Activated T-helper 1 cell treated with Interleukin-2 at 50 U/mL for 16 hours (primary cell): Measurements from ENCODE around the gene DPM2.

Experiments
- DNase-seq: peaks from one replicate; pipeline ENCODE4 v3.0.0-alpha.2; 2020; ENCODE audit warnings: low read depth

Gene DPM2

DNA sequence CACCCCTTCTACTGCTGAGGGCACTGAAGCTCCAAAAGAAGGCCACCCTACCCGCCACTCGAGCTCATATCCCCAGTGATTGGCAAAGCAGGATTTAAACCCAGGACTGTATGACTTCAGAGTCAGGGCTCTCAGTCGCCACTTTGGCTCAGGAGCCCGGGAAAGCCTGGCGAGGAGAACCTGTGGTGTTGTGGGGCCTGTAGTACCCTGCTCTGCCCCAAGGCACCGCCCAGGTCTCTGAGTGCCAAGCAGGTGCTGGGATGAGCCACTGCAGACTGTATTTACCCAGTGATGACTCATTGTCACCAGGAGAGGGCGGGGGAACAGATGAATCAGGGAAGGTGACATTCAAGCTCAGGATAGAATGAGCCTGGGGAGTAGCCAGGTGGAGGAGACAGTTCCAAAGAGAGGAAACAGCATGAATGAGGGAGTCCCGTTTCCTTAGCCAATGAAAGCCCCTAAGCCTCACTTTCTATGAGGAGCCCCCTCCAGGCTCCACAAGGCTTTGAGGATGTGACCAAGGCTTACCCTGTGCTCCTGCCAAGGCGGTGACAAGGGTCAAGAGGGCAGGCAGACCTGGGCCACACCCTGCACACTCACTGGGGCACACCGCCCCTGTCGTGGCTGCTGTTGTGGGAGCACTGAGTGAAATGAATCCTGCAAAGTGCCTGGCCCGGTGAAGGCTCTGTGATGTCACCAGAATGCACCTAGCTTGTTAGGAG, 17.8 kb upstream of the DPM2 start:
- DNase-seq = peak; percentile 71

DNA sequence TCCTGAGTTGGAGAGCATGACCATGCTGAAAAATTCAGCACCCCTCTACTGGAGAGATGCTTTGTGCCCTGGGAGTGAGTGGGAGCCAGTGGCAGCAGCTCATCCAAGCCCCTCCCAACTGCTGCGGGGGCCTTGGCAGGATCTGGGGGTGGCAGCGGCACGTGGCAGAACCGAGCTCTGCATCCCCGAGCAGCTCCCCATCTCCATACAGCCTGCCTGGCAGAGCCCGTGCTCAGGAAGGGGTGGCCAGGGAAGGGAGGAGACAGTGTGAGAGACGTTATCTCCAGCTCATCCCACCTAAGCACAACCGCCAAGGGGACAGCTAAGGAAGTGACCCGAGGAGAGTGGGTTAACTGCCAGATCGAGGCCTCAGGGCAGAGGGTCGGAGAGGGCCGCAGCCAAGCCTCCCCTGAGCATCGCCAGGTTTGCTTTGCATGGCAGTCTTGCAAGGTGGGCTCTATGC, 17.2 kb upstream of the DPM2 start:
- DNase-seq = no peak

DNA sequence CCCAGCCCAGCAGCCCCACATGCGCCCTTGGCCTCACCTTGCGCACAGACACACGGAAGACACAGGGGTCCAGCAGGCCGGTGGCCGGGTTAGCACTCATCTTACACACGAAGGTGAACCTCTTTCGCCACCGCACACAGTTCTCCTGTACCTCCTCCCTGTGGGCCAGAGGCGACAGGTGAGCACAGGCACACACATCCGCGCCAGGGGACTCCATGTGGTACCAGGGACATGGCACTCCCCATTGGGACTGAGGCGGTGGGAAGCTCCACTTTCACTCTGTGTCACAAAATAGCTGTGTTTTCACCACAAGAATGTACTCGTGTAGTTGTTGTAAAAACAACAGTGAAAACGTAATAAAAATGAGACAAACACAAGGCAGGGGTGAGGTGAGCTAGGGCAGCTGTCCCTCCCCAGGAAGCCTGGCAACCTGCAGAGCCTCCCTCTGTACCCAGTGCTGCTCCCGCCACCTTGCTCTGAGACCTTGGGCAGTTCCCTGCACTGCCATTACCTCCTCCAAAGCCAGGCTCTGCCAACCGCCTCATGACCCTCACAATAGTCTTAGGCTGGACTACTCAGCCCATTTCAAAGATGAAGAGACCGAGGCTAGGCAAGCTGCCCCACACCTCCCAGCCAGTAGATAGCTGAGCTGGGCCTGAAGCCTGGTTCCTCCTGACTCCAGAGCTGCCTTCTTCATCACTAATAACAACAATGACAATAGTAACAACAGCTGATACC, 16.3 kb upstream of the DPM2 start:
- no peak for DNase-seq

DNA sequence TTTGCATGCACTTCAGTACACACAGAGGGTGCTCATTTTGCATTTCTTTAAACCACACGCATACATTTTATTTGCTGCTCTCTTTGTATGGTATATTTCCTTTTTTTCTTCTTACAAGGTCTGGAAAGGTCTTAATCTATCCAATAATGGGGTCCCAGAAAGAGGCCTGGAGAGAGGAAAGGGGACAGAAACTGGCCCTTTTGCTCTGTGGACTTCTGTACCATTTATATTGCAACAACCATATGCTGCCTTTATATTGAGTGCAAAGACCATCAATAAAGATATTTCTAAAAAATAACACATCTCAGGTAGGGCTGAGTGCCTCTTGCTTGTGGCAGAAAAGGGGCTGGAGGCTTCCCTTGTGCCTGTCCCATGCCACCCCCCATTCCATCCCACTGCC, 15.5 kb upstream of the DPM2 start:
- no peak for DNase-seq

DNA sequence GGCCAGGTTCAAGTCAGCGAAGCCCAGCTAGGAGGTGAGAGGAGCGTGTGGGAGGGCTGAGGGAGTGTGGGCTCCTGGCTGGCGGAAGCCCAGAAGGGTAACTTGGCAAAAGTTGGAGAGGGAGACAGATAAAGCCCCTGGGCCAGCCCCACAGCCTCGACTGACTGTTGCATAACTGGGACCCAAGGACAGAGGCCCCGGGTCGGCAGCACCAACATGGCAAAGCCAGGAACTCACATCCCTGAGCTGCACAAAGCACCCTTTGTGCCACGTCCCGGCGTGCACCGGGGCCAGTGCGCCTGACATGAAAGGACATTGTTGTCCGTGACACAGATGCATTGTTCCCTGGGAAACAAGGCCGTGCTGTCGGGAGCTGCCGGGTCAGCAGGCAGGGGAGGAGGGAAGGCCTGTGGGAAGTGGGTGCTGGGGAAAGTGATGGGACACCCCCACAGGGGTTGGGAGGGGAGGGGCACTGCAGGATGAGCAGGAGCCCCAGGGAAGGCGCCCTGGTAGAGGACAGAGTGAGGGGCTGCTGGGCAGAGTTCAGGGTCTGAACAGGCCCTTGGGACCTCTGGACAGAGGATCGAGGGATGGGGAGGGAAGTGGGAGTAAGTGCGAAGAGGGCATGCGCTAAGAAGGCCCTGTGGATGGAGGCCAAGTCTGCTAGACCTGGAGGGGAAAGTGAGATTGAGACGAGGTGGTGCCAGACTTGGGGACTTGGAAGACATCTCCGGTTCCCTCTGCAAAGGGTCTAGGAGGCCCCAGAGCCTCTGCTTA, 13.0 kb upstream of the DPM2 start:
- no peak for DNase-seq

DNA sequence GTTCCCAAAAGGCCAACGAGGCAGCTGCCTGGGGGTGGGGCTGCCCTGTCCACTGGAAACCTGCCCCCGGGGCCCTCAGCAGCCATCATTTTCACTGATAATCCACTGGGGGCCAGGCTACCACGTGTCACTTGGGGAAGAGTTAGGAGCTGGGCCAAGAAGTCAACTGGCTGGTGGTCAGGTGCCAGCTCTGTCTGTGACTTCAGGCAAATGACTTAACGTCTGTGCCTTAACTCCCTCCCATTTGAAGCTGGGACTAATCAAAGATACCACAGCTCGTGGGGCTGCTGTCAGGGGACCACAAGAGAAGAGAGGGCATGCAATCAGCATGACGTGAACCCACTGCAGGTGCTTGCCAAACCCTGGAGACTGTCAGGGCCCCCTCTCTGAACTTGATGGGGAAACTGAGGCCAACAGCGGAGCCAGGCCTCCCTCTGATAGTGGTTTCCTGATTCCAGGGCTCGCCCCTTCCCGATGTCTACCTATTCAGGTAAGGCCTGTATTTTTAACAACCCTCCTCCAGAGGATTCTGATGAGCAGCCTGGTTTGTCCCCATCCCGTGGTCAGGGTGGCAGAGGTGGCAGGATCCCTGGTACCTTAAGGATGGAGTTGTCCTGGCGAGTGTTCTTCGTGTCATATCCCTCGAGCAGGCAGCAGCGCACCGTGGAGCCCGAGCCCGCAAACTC, 12.3 kb upstream of the DPM2 start:
- DNase-seq = no peak

DNA sequence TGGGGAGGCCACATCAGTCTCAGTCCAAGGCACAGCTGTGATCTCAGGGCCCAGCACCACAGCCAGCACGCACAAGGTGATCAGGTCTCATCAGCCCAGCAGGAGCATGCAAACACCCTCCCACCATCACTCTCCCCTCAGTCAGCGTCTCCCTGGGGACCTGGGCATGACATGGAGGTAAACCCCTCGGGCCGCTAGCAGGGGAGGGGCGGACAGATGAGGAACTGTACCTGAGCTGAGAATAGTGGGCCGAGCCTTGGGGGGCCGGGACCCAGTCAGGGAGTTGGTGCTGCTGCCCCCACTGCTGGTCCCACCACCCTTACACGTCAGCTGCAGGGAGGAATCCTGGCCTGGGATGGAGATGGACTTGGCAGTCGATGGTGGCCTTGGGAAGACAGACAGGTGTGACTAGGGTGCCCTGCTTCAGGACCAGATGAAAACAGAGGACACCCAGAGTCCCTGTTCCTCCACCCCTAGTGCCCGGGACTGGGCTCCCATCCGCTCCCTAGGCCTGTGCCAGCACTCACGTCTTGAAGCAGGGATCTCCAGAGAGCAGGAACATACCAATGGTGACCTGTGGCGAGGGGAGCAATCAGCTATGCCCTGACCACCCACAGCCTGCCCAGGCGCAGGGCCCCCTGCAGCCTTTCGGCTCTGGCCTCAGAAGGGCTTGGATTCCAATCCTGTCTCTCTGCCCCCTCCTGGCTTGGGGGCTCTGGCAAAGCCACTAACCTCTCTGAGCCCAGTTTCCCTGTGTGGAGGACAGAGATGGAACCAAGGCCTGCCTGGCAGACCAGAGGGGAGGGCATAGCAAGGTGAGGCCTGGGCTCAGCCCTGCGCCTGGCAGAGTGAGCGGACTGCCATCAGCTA, 10.4 kb upstream of the DPM2 start:
- DNase-seq = no peak

DNA sequence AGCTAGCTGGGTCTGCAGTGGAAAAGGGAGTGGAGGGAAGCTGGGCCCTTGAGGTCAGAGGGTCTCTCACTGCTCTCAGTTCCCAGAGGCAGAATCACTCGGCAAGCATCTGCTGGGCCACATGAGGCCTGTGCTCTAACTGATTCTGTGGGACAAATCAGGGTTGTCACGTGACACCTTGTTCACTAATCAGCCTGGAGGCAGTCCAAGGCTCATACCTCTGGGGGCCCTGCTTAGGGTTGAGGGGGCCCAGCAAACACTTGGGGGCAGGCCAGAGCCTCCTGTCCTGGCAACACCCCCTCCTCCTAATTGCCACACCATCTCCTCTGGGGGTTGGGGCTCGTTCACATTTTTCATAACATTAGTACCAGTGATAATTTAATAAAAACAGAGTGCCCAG, 9.1 kb upstream of the DPM2 start:
- DNase-seq = no peak

DNA sequence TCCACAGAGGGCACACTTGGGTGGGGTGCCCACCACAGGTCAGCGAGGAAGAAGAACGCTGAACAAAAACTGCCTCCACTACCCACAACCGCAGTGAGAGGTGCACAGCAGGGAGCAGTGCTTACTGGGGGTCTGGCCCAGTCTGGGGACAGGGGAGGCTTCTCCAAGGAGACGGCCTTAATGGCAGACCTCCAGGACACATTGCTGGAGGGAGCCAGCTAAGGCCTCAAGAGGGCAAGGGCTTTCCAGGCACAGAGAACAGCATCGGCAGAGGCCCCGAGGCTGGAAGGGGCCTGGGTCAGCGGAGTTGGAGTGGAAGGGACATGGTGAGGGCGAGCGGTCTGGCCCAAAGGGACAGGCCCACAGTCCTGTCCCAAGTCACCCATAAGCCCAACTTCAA, 8.3 kb upstream of the DPM2 start:
- no peak for DNase-seq

DNA sequence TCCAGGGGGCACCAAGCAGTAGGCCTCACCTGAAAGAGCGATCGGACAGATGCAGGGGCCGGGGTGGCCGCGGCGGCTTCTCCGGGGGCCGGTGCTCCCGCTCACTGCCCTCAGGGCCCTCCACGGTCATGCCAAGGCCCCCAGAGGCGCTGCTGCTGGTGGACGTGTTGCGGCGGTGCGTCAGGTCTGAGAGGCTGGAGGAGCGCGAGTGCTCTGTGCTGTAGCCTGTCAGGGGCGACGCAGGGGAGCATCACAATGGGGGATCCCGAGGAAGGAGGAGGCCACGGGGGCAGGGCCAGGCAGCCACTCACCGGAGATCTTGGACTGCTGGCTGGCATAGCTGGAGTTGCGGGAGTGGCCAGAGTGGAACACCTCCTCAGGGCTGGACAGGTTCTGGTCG, 7.7 kb upstream of the DPM2 start:
- no peak for DNase-seq

DNA sequence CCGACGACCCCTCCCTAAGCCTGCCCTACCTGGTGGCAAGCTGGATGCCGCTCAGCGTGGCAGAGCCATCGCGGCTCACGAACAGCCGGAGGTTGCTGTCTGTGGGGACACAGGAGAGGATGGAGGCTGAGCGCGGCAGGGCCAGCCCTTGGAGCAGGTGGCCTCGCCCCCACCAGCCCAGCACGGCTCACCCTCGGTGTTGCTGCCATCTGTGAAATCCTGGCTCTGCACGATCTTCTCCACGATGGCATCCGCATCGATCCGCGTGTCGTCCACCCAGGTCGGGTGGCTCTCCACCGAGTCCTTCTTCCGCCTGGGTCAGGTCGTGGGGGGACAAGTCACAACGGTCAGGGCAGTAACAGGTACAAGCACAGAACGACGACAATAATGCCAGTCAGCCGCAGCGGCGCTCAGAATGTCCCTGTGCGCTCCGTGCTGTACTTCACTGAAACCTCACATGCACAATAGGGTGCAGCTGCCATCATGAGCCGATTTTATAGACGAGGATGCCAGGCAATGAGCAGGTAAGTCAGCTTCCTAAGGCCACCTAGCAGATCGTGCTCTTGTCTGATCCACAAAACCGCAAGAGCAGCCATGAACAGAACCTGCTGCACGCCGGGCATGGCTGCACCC, 7.0 kb upstream of the DPM2 start:
- DNase-seq = no peak

DNA sequence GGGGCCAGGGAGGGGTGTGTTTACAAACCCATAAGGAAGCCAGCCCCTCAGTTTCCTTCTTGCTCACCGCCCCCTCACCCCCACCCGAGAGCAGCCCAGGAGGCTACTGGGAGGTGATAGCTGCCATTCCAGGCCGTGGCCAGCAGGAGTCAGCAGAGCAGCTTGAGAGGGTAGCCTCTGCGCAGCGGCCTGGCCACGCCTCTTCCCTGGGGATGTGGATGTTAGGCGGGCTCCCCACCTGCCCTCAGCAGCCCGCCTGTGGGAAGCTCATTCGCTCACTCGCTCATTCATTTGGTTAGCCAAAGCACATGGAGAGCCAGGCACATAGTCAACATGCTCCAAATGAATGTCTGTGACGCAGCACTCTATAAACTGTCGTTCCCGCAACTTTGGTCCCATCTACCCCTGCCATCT, 6.1 kb upstream of the DPM2 start:
- peak; percentile 60 for DNase-seq

DNA sequence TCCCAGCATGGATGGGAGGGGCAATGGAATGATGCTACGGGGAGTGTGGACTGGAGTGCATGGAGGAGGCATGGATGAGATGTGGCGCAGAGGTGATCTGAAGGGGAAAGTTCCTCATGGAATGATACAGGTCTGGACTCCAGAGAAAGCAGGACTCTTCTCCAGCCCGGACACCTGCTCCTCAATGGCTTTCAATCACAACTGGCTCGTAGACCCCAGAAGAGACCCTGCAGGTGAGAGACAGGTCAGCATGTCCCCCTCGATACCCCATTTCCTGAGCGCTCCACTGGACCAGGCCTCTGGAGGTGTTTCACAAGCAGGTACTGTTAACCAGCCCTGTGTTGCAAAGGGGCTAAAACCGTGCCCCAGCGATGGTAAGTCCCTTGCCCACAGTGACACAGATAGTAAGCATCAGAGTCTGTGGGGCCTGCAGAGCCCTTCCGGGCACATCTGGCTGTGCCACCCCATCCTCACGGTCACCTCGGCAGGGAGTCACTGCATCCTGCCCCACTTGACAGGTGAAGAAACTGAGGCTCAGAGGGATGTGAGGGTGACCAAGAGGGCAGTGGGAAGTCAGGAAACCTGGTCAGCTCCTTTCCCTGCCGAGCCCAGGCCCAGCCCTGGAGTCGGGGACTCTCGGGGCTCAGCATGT, 5.5 kb upstream of the DPM2 start:
- DNase-seq = no peak

DNA sequence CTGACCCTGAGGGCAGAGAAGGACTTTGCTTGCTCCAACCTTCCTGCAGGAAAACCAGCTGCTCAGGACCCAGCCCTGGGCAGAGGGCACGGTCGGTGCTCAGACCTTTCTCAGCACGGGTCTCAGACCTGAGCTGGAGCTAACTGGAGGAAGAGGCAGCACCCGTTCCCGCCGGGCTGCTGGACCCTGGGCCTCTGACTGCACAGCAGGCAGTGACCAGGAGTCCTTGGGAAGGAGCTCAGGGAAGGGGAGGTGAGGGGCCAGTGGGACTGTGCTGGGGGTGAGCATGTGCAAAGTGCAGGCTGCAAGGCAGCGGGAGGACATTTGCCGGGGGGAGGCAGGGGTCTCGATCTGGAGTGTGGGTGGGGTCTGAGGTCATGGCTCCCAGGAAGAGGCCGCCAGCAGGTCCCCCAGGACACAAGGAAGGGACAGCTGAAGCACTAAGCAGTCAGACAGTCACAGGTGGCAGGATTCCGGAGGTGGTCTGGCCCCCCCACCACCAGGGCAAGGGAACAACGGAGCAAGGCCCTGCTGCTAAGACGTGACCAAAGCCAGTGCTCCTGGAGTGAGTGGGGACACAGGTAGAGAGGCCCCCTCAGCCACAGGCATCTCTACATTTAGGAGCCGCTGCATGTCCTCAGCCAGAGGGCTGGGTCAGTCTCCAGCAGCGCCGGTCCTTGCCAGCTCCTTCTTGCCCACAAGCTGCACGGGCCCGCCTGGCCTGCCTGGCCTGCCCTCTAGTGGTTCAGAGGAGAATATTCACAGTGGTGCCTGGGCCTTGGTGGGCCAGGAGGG, 4.8 kb upstream of the DPM2 start:
- no peak for DNase-seq

DNA sequence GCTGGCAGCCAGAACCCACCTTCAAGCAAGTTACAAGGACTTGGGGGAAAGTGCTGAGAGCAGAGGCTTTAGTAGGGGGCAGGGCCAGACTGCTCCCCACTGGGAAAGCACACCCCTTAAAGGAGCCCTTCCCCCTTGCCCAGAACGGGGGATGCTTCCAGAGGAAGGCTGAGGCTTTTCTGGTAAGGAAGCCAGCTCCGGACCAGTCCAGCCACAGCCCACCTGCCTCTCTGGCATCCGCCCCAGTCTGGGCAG, 4.2 kb upstream of the DPM2 start:
- no peak for DNase-seq

DNA sequence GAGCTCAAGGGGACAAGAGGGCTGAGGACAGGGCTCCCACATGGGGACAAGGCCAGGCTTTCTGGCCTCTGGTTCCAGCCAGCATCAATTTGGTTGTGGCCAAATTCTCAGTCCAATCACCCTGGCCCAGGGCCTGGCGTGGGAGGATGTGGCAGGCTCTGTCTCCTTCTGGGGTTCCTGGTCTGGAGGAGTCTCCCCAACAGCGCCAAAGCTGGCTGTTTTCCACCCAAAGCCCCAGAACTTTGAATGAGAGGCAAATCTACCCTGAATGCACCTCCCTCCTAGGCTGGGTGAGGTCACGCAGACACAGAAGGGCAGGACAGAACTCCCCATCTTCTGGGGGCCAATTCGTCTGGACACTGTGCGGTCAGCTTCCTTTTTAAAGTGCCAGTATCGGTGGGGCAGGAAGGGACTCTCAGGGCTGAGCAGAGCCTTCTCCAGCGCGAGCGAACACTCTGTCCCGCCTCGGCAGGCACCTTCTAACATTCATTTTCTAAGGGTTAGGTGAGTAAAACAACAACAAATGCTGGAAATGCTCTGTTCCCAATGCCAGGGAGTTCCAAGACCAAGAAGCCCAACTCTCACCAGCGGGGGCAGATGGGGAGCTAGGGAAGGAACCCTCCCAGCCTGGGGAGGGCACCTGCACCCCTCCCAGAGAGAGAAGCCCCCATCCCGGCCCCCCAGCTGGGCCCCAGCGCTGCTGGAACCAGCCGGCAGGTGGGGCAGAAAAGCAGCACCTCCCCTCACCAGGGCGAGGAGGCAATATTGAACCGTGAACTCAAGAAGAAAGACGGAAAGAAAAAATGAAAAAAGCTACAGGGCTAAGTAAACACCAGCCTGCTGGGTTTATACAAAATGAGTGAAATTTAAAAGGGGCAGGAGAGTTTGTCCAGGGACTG, 3.7 kb upstream of the DPM2 start:
- DNase-seq = no peak

DNA sequence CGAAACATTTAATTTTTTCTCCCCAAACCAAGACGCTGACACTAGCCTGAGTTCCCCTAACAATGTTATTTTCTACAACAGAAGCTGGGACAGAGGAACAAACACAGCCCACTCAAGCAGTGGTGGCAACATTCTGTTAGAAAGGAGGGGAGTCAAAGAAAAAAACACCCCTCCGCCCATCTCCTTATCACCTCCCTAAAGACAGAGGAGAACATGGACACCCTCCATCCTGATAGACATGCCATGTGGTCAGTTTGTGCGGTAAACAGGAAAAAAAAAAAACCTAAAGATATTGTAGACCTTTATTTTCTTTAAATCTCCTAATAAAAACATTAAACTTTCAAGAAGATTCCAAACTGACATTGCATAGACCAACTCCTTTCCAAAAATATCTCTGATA, 2.9 kb upstream of the DPM2 start:
- DNase-seq = no peak

DNA sequence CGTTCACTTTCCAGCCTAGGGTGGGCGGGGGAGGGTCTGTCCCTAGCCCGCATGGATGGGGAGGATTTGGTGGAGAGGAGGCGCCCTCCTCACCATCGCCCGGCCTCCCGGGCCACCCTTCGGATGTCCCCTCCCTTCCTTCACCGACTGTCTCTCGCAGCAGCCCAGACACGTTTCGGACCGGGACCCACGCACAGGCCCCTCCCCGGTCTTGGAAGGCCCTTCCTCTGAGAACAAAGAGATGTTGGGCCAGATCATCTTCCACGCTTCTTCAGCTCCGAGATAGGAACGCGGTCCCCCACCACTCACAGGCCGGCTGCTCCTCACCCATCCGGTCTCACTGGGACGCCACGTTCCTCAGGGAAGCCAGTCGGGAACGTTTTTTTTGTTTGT, 640 bp upstream of the DPM2 start:
- DNase-seq = no peak

DNA sequence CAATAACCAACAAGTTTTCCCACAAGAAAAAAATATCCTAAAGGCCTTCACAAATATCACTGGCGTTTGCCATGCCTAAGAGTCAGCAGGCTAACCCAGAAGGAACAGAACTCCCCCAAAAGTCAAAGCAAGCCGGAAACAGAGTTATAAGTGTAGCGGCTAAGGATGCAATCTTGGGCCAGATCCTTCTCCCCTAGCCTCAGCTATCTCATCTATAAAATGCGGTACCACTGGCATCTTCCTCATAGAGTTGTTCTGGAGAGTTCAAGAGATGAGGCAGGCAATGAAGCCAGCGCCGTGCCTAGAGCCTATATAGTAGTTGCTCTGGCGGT, 632 bp downstream of the DPM2 start:
- DNase-seq = no peak
